ENCODE results near the gene INTS14.

INTS14 gene

GRCh38 chr15:65641768-65642475 lies 31.0 kb upstream of the INTS14 start:
- no peak for TF ChIP-seq CTCF (IDR thresholded peaks at IDR 0.05; ENCODE audit: borderline replicate concordance, insufficient read depth, low read depth, low read length)

GRCh38 chr15:65639509-65639908 lies 28.6 kb upstream of the INTS14 start:
- no peak for TF ChIP-seq CTCF (IDR thresholded peaks at IDR 0.05; ENCODE audit: borderline replicate concordance, insufficient read depth, low read depth, low read length)
- H3K4me3 ChIP-seq (ENCODE audit: low read depth, low read length): no peak overlapping the region

More at GRCh38 chr15:65641768-65642475, 31.0 kb upstream of the INTS14 start:
- no peak overlapping the region for H3K4me3 ChIP-seq (ENCODE audit: low read depth, low read length)

- no peak overlapping the region for H3K4me3 ChIP-seq (ENCODE audit: low read depth, low read length)
- TF ChIP-seq CTCF (IDR thresholded peaks at IDR 0.05; ENCODE audit: borderline replicate concordance, insufficient read depth, low read depth, low read length): peak; percentile 62; the same call in 1 of the 2 replicates
Observed at GRCh38 chr15:65638681-65639089, 27.8 kb upstream of the INTS14 start.

GRCh38 chr15:65638109-65638508 lies 27.2 kb upstream of the INTS14 start:
- TF ChIP-seq CTCF (IDR thresholded peaks at IDR 0.05; ENCODE audit: borderline replicate concordance, insufficient read depth, low read depth, low read length): no peak
- no peak overlapping the region for H3K4me3 ChIP-seq (ENCODE audit: low read depth, low read length)

GRCh38 chr15:65634356-65634755 lies 23.4 kb upstream of the INTS14 start:
- H3K4me3 ChIP-seq (ENCODE audit: low read depth, low read length): no peak overlapping the region
- TF ChIP-seq CTCF (IDR thresholded peaks at IDR 0.05; ENCODE audit: borderline replicate concordance, insufficient read depth, low read depth, low read length): no peak

- no peak for TF ChIP-seq CTCF (IDR thresholded peaks at IDR 0.05; ENCODE audit: borderline replicate concordance, insufficient read depth, low read depth, low read length)
- H3K4me3 ChIP-seq (ENCODE audit: low read depth, low read length): no peak overlapping the region
Observed at GRCh38 chr15:65633752-65634151, 22.8 kb upstream of the INTS14 start.

GRCh38 chr15:65632780-65633375 lies 21.9 kb upstream of the INTS14 start:
- no peak for TF ChIP-seq CTCF (IDR thresholded peaks at IDR 0.05; ENCODE audit: borderline replicate concordance, insufficient read depth, low read depth, low read length)
- no peak overlapping the region for H3K4me3 ChIP-seq (ENCODE audit: low read depth, low read length)
